ENCODE data around the gene PADI2. TPM values are rescaled to one million over a fixed set of nuclear protein-coding genes. Genes with fewer than 3 reads are reported as not detected.
"Not testable (repeated sequence)": the region's sequence is repeated elsewhere in the genome, so short reads cannot be mapped to it uniquely, and the experiment has no call there.

Gene PADI2
- total RNA-seq, 1 donor from 2014 or later = 8.6 TPM

- DNase-seq (ENCODE audit: low spot score) = no peak
These were observed 37.8 kb downstream of the PADI2 start for GRCh38 chr1:17081439-17081838.

- no peak for DNase-seq (ENCODE audit: low spot score)
These were observed 38.4 kb downstream of the PADI2 start for GRCh38 chr1:17080880-17081279.

DNA sequence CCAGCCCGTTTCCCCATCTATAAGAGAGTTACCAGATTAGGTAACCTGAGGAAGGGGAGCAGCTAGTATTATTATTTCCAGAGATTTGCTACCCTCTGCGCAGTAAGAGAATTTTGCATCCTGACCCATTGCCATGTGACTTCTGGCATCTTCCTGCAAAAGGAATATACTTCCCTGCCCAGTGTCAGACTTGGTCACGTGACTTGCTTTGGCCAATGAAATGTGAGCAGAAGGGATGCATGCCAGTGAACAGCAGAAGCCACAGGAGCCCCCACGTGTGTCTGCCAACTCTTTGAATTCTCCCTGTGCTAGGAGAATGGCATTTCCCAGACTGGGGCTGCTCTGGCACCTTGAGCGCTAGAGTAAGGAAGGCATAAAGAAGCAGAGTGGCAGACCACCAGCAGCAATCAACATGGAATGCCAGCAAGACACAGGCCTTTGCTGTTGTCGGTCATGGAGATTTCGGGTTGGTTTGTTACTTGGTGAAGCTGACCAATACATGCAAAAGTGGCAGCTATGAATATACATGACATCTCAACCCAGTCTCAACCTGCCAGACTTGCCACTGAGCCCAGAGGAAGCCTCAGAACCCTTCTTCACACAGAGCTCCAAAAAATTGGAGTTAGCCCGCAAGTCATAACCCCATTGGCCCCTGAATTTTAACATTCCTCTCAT lies 39.0 kb downstream of the PADI2 start:
- no peak for DNase-seq (ENCODE audit: low spot score)

DNA sequence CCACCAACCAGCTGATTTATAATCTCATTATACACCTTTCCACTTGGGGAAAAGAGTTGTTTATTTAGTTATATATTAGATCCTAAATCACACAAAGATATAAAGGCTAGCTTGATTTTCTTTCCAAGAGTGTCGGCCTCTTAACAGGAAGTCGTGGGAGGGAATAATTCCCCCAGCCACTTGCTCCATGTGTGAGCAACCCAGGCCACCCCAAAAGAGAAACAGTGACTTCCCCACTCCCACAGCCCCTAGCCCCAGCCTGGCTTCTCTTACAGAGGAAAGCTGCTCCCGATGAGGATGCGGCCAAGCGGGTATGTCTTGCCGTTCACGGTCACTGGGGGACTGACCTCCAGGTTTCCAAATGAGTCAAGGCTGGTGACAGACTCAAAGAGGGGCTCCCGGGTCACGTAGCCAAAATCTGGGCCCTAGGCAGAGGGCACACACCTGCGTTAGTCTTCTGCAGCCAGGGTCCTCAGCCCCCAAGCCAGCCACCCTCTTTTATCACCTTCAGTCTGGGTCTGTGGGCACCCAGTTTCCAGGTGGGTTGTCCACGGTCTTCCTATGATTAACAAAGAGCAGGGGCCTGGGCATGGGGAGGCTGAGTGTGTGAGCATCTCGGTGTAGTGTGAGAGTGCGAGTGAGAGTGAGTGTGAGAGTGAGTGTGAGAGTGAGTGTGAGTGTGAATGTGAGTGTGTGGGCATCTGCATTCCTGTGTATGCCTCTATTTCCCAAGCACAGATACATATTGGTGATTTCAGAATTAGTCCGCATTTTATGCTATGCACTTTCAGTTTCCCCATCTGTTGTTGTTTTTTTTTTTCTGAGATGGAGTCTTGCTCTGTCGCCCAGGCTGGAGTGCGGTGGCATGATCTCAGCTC lies 40.0 kb downstream of the PADI2 start:
- DNase-seq (ENCODE audit: low spot score) = no peak

GRCh38 chr1:17075470-17076255 lies 43.6 kb downstream of the PADI2 start:
- no peak for DNase-seq (ENCODE audit: low spot score)

DNA sequence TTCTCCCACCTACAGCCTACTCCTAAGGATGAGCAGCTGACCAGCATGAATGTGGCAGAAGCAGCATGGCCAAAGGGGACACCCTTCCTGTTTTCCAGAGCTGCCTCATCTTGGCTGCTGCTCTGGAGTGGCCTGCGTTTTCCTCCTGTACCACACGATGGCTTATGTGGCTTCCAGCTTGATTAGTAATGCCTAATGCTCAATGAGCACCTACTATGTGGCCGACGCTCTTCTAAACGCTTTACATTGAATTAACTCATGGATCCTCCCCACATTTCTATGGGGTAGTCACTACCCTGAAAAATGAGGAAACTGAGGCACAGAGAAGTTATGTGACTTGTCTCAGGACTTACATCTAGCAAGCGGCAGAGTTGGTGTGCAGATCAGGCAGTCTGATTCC lies 47.5 kb downstream of the PADI2 start:
- DNase-seq (ENCODE audit: low spot score) = no peak

- no peak for DNase-seq (ENCODE audit: low spot score)
These were observed 49.1 kb downstream of the PADI2 start for GRCh38 chr1:17070163-17070525.

DNA sequence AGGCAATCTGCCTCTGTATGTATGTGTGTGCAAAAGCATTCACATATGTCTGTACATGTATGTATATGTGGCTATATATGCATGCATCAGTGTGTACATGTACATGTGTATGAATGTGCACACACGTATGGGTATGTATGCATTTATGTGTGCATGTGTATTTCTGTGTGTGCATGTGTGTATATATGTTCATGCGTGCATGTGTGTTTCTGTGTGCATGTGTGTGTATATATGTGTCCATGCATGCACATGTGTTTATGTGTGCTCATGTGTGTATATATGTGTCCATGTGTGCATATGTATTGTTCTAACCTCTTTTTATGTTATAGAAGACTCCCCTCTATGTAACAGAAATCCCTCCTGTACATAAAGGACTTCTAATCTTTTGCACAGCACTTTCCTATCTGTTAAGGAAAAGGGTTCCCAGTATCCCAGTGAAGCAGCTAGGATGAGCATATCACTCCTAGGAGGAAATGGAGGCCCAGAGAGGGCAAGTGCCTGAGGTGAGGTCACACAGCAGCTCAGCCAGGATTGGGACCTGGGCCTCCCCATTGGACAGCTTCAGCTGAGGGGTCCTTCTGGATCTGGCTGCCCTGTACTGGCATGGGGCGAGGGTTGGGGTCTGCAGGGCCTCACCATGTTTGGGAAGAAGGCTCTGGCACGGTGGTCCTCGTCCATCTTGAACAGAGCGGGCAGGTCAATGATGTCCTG lies 49.6 kb downstream of the PADI2 start:
- DNase-seq (ENCODE audit: low spot score) = no peak

DNA sequence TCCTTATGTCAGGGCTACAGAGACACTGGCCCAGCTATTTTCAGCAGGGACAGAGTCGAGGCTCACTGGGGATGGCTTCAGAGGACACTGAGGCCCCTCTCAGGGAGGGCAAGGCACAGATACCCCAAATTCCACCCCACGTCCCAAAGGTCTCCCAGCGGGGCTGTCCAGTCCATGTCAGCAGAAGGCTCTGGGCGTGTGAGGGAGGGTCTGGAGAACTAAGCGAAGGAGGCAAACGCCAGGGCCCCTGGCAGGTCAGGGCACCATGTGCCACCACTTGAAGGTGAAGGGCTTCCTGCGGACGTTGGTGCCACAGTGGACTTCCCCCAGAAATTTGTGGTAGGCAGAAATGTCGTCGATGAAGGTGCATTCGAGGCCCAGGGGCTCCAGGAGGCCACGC lies 50.5 kb downstream of the PADI2 start:
- no peak for DNase-seq (ENCODE audit: low spot score)

DNA sequence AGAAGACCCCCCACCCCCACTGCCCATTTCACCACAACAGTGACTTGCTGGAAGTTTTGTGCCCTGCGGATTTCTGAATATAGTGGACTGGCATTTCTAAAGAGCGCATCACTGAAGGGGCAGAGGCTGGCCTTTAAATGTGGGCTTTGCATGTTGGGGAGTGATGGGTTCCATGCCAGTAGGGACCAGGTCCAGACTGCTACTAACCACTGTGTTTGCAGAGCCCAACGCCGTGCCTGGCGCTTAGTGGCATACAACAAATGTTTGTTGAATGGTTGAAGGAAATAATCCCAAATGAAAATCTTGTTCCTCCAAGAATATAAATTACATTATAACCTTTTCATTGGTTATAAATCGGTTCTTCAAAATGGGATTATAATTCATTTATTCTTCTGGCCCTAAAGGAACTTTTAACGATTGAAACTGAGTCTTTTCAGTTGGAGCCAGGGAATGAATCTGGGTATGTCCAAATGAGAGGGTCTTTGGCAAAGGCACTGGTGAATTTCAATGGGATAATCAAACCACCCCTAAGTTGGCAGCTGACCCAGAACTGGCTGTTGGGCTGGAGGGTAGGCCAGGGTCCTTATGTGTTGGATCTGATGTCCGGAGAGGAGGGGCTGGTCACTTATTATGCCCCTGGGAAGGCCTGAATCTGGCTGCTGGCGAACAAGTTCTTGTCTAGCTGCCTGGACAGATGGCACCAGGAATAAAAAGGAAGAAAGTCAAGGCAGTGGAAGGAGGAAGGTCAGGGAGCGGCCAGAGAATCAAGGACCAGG lies 51.6 kb downstream of the PADI2 start:
- no peak for DNase-seq (ENCODE audit: low spot score)

GRCh38 chr1:17067069-17067426 lies 52.2 kb downstream of the PADI2 start:
- DNase-seq (ENCODE audit: low spot score) = no peak

DNA sequence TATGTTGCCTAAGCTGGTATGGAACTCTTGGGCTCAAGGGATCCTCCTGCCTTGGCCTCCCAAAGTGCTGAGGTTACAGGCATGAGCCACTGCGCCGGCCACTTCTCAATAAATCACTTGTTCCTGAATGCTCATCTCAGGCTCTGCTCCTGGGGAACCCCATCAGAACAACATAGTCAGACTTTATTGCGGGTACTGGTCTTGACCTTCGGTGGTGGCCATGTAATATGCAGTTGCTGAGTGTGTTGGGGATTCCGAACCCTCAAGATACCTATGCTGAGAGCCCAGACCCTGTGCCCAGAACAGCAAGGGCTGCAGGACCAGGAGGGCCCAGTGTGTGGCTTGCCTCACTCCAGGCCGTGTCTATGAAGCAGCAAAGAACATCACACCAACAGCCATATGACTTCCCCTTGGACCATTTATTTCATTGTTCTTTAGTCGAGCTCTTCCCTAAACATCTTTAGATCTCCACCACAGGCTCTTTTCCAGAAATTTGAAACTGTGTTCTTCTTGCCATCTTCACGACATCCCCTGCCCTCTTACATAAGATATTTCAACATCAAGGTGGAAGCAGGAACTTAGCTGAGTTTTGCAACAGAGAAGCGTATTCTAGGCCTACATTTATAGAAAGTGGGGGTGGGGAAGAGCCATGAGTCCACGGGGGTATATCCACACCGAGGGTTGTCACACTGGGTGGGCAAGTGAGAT lies 52.7 kb downstream of the PADI2 start:
- no peak for DNase-seq (ENCODE audit: low spot score)

- DNase-seq (ENCODE audit: low spot score) = no peak
These were observed 53.6 kb downstream of the PADI2 start for GRCh38 chr1:17065666-17066065.

DNA sequence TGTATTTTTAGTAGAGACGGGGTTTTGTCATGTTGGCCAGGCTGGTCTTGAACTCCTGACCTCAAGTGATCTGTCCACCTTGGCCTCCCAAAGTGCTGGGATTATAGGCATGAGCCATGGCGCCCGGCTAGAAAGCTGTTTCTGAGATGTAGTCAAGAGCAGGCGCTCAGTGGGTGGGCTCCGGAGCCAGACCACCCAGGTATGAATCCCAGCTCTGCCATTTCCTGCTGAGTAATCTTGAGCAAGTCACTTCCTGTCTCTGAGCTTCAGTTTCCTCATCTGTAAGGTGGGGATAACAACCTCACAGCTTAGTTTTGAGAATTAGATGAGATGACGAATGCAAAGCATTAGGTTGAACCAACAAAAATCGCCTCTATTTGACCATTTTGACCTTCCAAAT lies 56.5 kb downstream of the PADI2 start:
- not testable (repeated sequence) for DNase-seq (ENCODE audit: low spot score)

GRCh38 chr1:17061892-17062291 lies 57.4 kb downstream of the PADI2 start:
- DNase-seq (ENCODE audit: low spot score) = no peak

- no peak for DNase-seq (ENCODE audit: low spot score)
These were observed 57.8 kb downstream of the PADI2 start for GRCh38 chr1:17061486-17061885.

DNA sequence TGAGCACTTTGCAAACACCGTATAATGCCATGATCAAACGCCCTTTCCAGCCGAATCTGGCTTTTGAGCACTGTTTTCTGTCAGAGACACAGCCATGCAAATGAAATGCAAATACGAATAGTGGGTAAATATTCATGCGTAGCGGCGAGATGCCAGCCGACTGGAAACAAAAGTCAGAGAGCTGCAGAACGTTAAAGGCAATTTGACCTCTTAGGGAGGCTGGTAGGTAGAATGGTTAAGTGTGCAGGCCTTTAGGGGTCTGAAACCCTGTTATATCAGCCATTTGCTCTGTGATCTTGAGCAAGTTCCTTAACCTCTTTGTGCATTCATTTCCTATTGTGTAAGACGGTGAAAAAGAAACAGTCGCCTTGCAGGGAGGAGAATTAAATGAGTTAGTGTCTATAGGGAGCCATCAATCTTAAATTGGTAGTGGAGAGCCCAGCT lies 58.9 kb downstream of the PADI2 start:
- no peak for DNase-seq (ENCODE audit: low spot score)

GRCh38 chr1:17059391-17060305 lies 59.6 kb downstream of the PADI2 start:
- DNase-seq (ENCODE audit: low spot score) = peak; percentile 52

- DNase-seq (ENCODE audit: low spot score) = no peak
These were observed 62.7 kb downstream of the PADI2 start for GRCh38 chr1:17056551-17056950.
